Measurements from ENCODE around the gene AMACR. TPM values are rescaled to one million over a fixed set of nuclear protein-coding genes. Genes with fewer than 3 reads are reported as not detected.

The AMACR gene
- total and polyA plus RNA-seq, 2 of the 8 experiments (the other 6 are each of a cell fraction or from before 2014, with no cell fraction given): 9.1 to 12.6 TPM

DNA sequence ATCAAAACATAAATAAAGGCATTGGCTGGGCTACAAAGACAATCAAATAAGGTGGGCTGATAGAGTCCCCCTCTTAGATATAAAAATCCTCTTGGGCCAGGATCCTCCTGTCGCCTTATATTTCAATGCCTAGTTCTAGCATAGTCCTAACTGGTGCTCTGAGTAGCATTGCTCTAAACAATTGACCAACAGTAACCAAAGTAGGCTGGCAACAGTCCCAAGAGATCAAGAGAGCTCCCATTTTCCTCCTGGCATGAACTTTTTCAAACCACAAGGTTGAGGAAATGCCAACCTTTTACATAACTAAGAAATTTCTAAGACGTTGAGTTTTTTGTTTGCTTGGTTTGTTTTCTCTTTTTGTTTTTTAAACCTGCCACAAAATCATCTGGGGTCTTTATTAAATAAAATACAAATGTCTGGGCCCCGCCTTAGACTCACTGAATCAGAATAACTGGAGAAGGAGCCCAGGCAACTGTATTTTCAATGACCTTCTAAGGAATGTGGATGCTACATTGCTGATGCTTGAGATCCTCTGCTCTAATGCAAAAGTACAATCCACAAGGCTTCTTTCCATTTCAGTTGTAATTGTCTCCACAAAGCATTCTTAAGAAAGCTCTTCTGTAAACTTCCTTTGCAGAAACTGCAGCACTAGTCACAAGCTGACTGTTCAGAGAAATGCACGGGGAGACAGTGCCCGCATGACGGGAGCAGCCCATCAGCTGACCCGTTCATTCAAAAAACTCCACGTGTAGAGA is 26.3 kb downstream of the AMACR start:
- no peak overlapping the region for H2BK120ac ChIP-seq (replicated peaks; ENCODE audit: low read depth, low read length)
- H3K18ac ChIP-seq (ENCODE audit: extremely low read depth, low read length): no peak overlapping the region
- no peak overlapping the region for H2BK12ac ChIP-seq (ENCODE audit: low read depth, low read length)
- H2BK5ac ChIP-seq (ENCODE audit: low read depth, low read length): no peak overlapping the region
- H3K23me2 ChIP-seq (ENCODE audit: low read depth, low read length): peaks cover 5% of the 10 kb centered on the region
- H4K5ac ChIP-seq (ENCODE audit: insufficient read length, low read depth, low read length): no peak overlapping the region
- no peak overlapping the region for H3K14ac ChIP-seq (ENCODE audit: insufficient read length)
- H3K36me3 ChIP-seq (ENCODE audit: control insufficient read depth in 2 of 4, insufficient read depth in 4 of 4, low read length in 3 of 4): no peaks in the 10 kb centered on the region; a peak in 2 of 8 replicates
- no peak overlapping the region for H3K56ac ChIP-seq (replicated peaks; ENCODE audit: insufficient read length, low read depth, low read length)
- no peak overlapping the region for H2AK5ac ChIP-seq (ENCODE audit: low read depth, low read length)
- CTCF ChIA-PET (ENCODE audit: partially characterized antibody): interaction anchor here (1.0 to 3.9 kb wide), 5 partner anchors 10 to 46 kb away, joined by 3 to 22 read pairs (median 5); partner anchors contain the start of gene RXFP3
- no peak overlapping the region for H3K4me3 ChIP-seq (ENCODE audit: extremely low read depth in 1 of 4, insufficient read depth in 2 of 4, low read depth in 3 of 4, low read length in 4 of 4)
- no peak overlapping the region for H3K4ac ChIP-seq (replicated peaks; ENCODE audit: insufficient read length, low read depth, low read length)
- no peak overlapping the region for H4K91ac ChIP-seq (replicated peaks; ENCODE audit: insufficient read length, low read length)
- 84% methylated on average over 8 of the region's 8 CpGs; no CpG with 5 or more reads in 1 of the 2 experiments for WGBS, 2 experiments (ENCODE audit: extremely low coverage in 1 of 2, insufficient coverage in 1 of 2, insufficient read length in 1 of 2, insufficient replicate concordance in 2 of 2, low coverage in 1 of 2, low lambda C conversion rate in 2 of 2, missing lambda C conversion rate in 1 of 2)
- POLR2A ChIA-PET (ENCODE audit: partially characterized antibody): interaction anchor here (1.8 kb wide), 1 partner anchor 10 kb away, joined by 5 read pairs; no protein-coding TSS in a partner anchor
- no peak overlapping the region for H2AFZ ChIP-seq (ENCODE audit: low read length)
- no peaks in the 10 kb centered on the region for H4K20me1 ChIP-seq (replicated peaks in 1 of 2; ENCODE audit: control insufficient read depth in 1 of 2, insufficient read depth in 2 of 2, low read length in 2 of 2)
- H2BK20ac ChIP-seq (ENCODE audit: low read length): no peak overlapping the region; the same call in 1 of the 2 replicates
- no peak overlapping the region for H3K27ac ChIP-seq (ENCODE audit: low read depth, low read length)
- no peak for DNase-seq (ENCODE audit: low read depth in 1 of 2, low spot score in 2 of 2)
- no peak overlapping the region for H2BK15ac ChIP-seq (ENCODE audit: low read length)
- H3K9me3 ChIP-seq (ENCODE audit: insufficient read depth in 2 of 2, low read depth in 1 of 2, low read length in 1 of 2): peaks cover 0 to 10% of the 10 kb centered on the region in 2 experiments; a peak in 1 of 4 replicates
- no peaks in the 10 kb centered on the region for H3K27me3 ChIP-seq (replicated peaks in 1 of 4; ENCODE audit: control insufficient read depth in 3 of 4, extremely low read depth in 1 of 4, insufficient read depth in 3 of 4, low read length in 3 of 4)
- no peak overlapping the region for H3K9ac ChIP-seq (replicated peaks in 1 of 4; ENCODE audit: extremely low read depth in 1 of 4, low read depth in 3 of 4, low read length in 3 of 4)
- no peak overlapping the region for H4K8ac ChIP-seq (ENCODE audit: extremely low read depth, insufficient read depth, low read length)
- no peak overlapping the region for H3K4me2 ChIP-seq (ENCODE audit: insufficient read depth in 1 of 2, low read depth in 2 of 2, low read length in 2 of 2)
- no peak overlapping the region for H3K23ac ChIP-seq (ENCODE audit: insufficient read length)
- FAIRE-seq: no peak
- no peaks in the 10 kb centered on the region for H3K79me1 ChIP-seq (ENCODE audit: low read depth, low read length)
- H3K79me2 ChIP-seq (ENCODE audit: control insufficient read depth in 1 of 2, insufficient read depth in 2 of 2, low read length in 2 of 2): no peaks in the 10 kb centered on the region
- peaks cover 0 to 15% (median 3%) of the 10 kb centered on the region in 4 experiments; a peak in 2 of 7 replicates for H3K4me1 ChIP-seq (replicated peaks in 1 of 4; ENCODE audit: control insufficient read depth in 3 of 4, insufficient read depth in 4 of 4, low read length in 3 of 4)
- no peak for TF ChIP-seq BCL11A (IDR thresholded peaks at IDR 0.05; ENCODE audit: low read depth in 2 of 2, low read length in 2 of 2)
- TF ChIP-seq, protein P1, sequence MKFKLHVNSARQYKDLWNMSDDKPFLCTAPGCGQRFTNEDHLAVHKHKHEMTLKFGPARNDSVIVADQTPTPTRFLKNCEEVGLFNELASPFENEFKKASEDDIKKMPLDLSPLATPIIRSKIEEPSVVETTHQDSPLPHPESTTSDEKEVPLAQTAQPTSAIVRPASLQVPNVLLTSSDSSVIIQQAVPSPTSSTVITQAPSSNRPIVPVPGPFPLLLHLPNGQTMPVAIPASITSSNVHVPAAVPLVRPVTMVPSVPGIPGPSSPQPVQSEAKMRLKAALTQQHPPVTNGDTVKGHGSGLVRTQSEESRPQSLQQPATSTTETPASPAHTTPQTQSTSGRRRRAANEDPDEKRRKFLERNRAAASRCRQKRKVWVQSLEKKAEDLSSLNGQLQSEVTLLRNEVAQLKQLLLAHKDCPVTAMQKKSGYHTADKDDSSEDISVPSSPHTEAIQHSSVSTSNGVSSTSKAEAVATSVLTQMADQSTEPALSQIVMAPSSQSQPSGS (IDR thresholded peaks at IDR 0.05; ENCODE audit: low read length): no peak
- no peak for TF ChIP-seq SIX5 (IDR thresholded peaks at IDR 0.05; ENCODE audit: low read depth, low read length)
- TF ChIP-seq SP2 (IDR thresholded peaks at IDR 0.05; ENCODE audit: low read length): no peak
- TF ChIP-seq EP300 (IDR thresholded peaks at IDR 0.05; ENCODE audit: borderline replicate concordance in 1 of 2, low read depth in 2 of 2, low read length in 2 of 2): no peak
- no peak for TF ChIP-seq FOSL1 (IDR thresholded peaks at IDR 0.05; ENCODE audit: insufficient read depth, low read depth, low read length)
- TF ChIP-seq EZH2 (IDR thresholded peaks at IDR 0.05; ENCODE audit: low read depth, low read length, severe bottlenecking): no peak
- no peak for TF ChIP-seq MAFK (IDR thresholded peaks at IDR 0.05; ENCODE audit: low read depth, low read length)
- no peak for TF ChIP-seq BRCA1 (IDR thresholded peaks at IDR 0.05; ENCODE audit: low read depth, low read length)
- no peak for TF ChIP-seq ASH2L (IDR thresholded peaks at IDR 0.05; ENCODE audit: low read length)
- no peak for TF ChIP-seq POU5F1 (IDR thresholded peaks at IDR 0.05; ENCODE audit: low read depth, low read length)

Measured in H1 (cell line).